ENCODE data around the gene C1orf50.

GRCh38 chr1:42730002-42730401, 37.0 kb upstream of the C1orf50 start:
- TF ChIP-seq CTCF (IDR thresholded peaks at IDR 0.05), result no peak
- no peak for TF ChIP-seq POLR2A (IDR thresholded peaks at IDR 0.05)

All from body of pancreas (tissue), 4 donors.